RWPE2 (cell line): ENCODE data around the gene SPACA7.

Source experiments
- ATAC-seq: fragments of 200-7000 bp; cut with Tn5 transposase; 3 replicates; pipeline ENCODE4 v1.9.1; 2021; ENCODE audit warnings: low read depth
- DNase-seq: peaks from one replicate; pipeline ENCODE4 v3.0.0-alpha.2; 2020; ENCODE audit warnings: low spot score
- H3K27ac ChIP-seq: fragments of 450-650 bp; 2 replicates; pipeline ENCODE4 v1.5.1; 2017; ENCODE audit warnings: mild to moderate bottlenecking; ENCODE audit not compliant: poor library complexity, severe bottlenecking
- H3K27me3 ChIP-seq: fragments of 250-450 bp; sonication (Bioruptor Pico); 2 replicates; pipeline ENCODE4 v1.5.1; 2021; ENCODE audit warnings: mild to moderate bottlenecking, moderate library complexity; ENCODE audit not compliant: insufficient read depth, poor library complexity, severe bottlenecking
- H3K36me3 ChIP-seq: fragments of 250-450 bp; sonication (Bioruptor Pico); 2 replicates; pipeline ENCODE4 v1.5.1; 2020; ENCODE audit warnings: low read depth, mild to moderate bottlenecking, moderate library complexity
- H3K4me1 ChIP-seq: fragments of 250-450 bp; sonication (Bioruptor Pico); 2 replicates; pipeline ENCODE4 v1.5.1; 2021; ENCODE audit warnings: mild to moderate bottlenecking, moderate library complexity; ENCODE audit not compliant: insufficient read depth, poor library complexity, severe bottlenecking
- H3K4me3 ChIP-seq: fragments of 250-450 bp; sonication (Bioruptor Pico); 2 replicates; pipeline ENCODE4 v1.5.1; 2021; ENCODE audit warnings: mild to moderate bottlenecking, moderate library complexity; ENCODE audit not compliant: severe bottlenecking
- H3K9me3 ChIP-seq: fragments of 250-450 bp; sonication (Bioruptor Pico); 2 replicates; pipeline ENCODE4 v1.5.1; 2021; ENCODE audit warnings: mild to moderate bottlenecking, moderate library complexity; ENCODE audit not compliant: severe bottlenecking
- CTCF ChIP-seq: fragments of 450-650 bp; IDR thresholded peaks from one replicate; pipeline ENCODE4 v1.5.1; 2017; ENCODE audit warnings: mild to moderate bottlenecking, moderate library complexity; ENCODE audit not compliant: poor library complexity, severe bottlenecking

SPACA7 gene

GRCh38 chr13:112441226-112441625, 65.1 kb downstream of the SPACA7 start:
- TF ChIP-seq CTCF = no peak
- ATAC-seq (no peak), DNase-seq (no peak)
- Histone ChIP-seq H3K27me3 (peaks cover 12% of the 10 kb centered on the region), H3K4me3 (no peak overlapping the region), H3K4me1 (no peaks in the 10 kb centered on the region), H3K36me3 (no peaks in the 10 kb centered on the region), H3K9me3 (no peaks in the 10 kb centered on the region), H3K27ac (no peak overlapping the region)

GRCh38 chr13:112441779-112442310, 65.7 kb downstream of the SPACA7 start:
- Histone ChIP-seq H3K27ac (no peak overlapping the region), H3K9me3 (no peaks in the 10 kb centered on the region), H3K4me1 (no peaks in the 10 kb centered on the region), H3K4me3 (no peak overlapping the region), H3K27me3 (peaks cover 12% of the 10 kb centered on the region), H3K36me3 (no peaks in the 10 kb centered on the region)
- ATAC-seq (no peak), DNase-seq (no peak)
- TF ChIP-seq CTCF = no peak

- no peak for TF ChIP-seq CTCF
- peaks cover 12% of the 10 kb centered on the region for H3K27me3 ChIP-seq
- peak; percentile 62 for ATAC-seq
Measured at GRCh38 chr13:112442483-112443090, 66.4 kb downstream of the SPACA7 start.

GRCh38 chr13:112443191-112443994, 67.2 kb downstream of the SPACA7 start:
- H3K4me1 ChIP-seq = no peaks in the 10 kb centered on the region
- no peaks in the 10 kb centered on the region for H3K36me3 ChIP-seq
- no peak for TF ChIP-seq CTCF
- H3K27ac ChIP-seq = no peak overlapping the region
- no peak overlapping the region for H3K4me3 ChIP-seq
- DNase-seq (no peak), ATAC-seq (no peak)
- H3K27me3 ChIP-seq = peaks cover 12% of the 10 kb centered on the region
- H3K9me3 ChIP-seq = no peaks in the 10 kb centered on the region

More at GRCh38 chr13:112442483-112443090, 66.4 kb downstream of the SPACA7 start:
- H3K27ac ChIP-seq = no peak overlapping the region
- H3K4me1 ChIP-seq = no peaks in the 10 kb centered on the region
- no peaks in the 10 kb centered on the region for H3K36me3 ChIP-seq
- no peak for DNase-seq
- no peaks in the 10 kb centered on the region for H3K9me3 ChIP-seq
- H3K4me3 ChIP-seq = no peak overlapping the region

- Histone ChIP-seq H3K4me3 (no peak overlapping the region), H3K9me3 (no peaks in the 10 kb centered on the region), H3K36me3 (no peaks in the 10 kb centered on the region), H3K27ac (no peak overlapping the region), H3K27me3 (peaks cover 12% of the 10 kb centered on the region), H3K4me1 (no peaks in the 10 kb centered on the region)
- peak; percentile 71 for ATAC-seq
- no peak for DNase-seq
- TF ChIP-seq CTCF = peak; percentile 83
Measured at GRCh38 chr13:112443995-112444311, 67.8 kb downstream of the SPACA7 start.
